ELR (cell line): Measurements from ENCODE around the gene EIF4E3.

ENCODE experiments used
- DNase-seq: peaks from one replicate; pipeline ENCODE4 v3.0.0-alpha.2; 2015; ENCODE audit warnings: low read depth

Gene EIF4E3

DNA sequence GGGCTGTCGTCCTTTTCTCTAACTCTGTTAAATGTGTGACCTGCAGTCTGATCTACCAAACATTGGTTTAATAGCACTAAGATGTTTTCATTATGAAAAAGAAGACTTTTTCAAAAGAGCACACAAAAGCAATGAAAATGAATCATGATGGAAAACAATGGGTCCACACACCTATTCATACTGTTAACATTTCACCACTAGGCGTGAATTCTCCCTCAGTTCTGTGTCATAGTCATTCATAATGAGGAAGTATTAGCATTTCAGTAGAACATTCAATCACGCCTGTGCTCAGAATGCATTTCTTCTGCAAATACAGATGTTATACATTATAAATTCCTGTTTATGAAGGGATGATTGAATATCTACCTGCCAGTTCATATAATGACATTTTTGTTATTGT is 35.9 kb downstream of the EIF4E3 start:
- no peak for DNase-seq

DNA sequence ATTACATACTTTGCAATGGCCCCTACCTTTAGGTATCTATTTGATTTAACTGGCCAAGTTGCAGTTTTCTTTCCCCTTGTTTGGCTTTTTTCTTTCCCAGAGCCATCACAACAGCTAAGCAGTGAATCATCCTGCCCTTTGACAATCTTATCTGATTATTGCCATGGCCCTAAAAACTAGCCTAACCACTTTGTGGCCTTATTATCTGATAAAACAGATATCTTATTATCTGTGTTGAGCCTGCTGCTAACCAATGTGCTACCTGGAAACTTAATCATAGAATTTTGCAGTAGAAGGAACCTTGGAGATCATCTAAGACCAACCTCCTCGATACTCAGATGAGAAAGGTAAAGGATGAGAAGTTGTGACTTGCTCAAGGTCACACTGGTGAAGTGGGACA is 37.1 kb downstream of the EIF4E3 start:
- DNase-seq: peak; percentile 18

DNA sequence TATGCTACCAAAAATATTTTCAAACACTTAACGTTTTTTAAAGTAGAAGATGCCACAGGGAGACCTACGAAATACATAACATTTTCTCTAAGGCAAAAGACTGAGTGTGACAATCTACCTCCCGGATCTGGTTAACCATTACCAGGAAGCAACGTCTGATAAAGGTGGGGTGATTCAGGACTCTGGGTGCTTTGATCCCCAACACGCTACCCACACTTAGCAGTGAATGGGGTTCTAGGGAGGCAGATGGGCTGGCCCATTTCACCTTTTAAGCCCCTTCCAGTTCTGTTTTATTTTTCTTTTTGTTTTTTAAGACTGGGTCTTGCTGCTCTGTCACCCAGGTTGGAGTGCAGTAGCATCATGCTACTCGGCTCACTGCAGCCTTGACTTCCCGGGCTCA is 39.5 kb downstream of the EIF4E3 start:
- DNase-seq: no peak

DNA sequence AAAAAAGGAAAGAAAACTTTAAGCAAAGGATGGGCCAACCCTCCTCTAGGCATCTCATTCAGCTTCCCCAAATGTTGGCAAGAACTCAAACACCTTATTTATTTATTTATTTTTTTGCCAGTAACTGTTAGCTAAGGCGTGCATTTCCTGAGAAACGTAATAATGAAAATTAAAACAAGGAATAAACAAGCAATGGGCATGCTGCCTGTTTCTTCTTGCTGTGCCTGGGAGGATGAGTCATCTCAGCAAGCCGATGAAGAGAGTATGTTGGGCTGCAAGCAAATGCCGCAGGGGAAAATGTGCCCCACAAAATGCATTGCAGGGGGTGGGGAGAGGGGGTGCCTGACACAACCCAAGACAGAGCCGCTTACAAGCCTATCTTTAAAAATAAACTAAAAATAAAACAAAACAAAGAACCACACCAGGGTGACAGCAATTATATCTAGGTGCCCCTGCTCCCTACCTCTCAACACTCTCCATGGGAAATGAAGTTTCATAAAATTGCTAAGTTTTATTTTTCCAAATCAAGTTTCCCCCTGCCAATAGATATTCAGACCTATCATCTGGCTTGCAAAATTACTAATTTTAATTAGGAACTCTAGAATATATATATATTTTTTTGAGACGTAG is 40.3 kb downstream of the EIF4E3 start:
- DNase-seq: peak; percentile 77

DNA sequence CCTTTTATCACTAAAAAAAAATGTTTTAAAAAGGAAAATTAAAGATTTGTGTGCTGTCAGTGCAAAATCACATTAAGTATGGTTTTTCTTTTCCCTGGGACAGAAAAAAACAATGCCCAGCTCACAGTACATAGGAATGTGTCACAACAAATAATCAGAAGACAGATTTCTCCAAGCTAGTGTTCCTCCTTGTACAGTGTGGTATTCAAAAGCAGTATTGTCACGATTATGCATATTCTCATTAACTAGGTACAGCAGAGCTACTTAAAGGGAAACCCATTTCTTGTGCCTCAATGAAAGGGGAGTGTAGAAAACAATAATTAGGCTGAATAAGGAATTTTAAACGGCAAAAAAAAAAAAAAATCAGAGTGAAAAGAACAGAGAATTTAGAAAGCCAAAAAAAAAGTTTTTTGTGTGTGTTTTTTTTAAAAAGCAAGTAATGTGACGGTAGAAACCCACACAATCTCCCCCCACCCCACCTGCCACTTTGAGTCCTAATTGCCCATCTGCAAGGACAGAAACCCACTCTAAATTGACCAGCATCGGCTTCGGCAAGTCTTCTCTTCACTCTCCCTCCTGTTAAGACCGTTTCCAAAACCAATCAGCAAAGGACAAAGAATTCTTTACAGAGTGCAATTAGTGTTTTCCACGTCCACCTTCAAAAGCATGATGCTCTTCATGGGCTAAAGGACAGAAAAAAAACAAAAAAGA is 41.0 kb downstream of the EIF4E3 start:
- no peak for DNase-seq

DNA sequence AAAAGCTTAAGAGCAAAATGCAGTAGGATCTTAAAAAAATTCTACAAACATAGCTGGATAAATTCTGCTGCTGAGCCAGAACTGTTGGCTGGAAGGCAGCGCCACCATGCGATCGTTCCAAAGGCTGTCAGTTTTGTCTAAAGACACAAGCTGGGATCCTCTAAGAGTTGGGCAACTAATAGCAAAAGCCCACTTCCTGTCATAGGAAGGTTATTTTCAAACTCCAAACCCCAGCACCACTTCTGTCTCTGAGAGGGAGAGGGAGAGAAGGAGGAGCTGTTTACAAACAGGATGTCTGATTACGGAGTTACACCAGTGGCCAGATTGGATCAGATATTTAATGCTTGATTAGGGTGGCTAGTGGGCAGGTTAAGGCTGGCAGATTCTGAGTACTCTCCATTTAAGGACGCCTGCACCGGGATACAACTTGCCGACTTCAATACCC is 44.0 kb downstream of the EIF4E3 start:
- DNase-seq: peak; percentile 70

DNA sequence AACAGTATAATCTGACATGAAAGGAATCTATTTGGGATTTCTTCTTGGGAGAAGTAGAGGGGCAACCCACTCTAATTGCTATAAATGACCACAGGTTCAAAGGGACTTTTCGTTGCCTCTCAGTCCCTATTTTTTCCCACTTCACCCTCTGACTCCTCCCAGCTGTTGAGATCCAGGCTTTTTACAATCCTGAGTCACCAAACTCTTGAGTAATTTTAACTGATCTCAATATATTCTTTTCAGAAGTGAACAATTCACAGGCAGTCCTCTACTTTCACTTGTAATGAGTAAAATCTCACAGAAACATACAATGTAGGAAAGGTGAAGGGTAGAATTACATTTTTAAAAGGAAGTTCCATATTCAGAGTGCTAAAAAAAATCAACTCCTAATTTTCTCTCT is 44.6 kb downstream of the EIF4E3 start:
- peak; percentile 73 for DNase-seq

DNA sequence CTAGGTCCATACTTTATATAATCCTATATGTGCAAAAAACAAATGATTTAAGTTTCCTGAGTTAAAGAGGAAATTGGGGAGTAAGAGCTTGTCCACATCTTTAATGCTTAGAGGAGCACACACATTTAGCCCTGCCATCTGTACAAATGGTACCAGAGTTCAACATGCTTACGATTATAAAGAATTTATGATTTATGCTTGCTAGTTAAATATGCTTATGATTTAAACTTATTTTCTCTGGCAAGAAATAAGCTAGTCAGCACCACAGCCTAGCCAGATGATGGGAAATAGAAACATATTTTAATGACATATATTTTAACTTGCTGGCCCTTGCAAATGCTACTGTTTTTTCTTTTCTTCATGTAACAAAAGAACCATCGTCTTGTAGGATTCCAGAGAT is 48.3 kb downstream of the EIF4E3 start:
- no peak for DNase-seq

DNA sequence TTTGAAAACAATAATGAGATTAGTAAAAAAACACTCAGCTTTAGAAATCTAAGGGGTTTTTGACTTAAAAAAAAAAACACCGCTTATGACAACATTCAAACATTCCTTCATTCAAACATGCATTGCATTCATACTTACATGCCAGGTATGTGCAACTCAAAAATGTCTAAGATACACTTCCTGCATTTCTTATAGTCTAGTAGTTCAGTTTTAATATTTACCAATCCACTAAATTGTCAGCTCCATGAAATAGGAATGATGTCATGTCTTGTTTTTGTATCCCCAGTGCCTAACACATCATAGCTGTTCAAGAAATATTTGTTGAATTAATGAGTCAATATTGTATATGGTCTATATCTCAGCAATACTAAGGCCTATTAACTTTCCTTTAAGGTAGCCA is 51.7 kb downstream of the EIF4E3 start:
- no peak for DNase-seq

DNA sequence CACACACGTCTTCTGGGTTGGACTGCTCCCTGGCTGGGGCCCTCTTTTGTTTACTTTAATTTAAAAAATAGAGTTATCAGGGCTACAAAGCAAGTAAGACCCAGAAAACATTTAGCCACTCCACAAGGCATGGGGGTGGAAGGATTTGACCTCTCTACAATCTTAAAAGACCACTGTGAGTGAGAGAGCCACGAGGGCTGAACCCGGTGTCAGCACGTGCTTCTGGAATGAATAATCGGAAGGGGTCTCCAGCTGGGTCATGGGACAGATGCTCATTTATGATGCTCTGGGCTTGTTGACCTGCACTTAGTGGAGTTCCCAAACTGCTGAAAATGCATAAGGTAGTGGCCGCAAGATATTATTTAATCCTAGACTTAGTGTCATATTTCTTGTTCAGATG is 52.4 kb downstream of the EIF4E3 start:
- DNase-seq: no peak

DNA sequence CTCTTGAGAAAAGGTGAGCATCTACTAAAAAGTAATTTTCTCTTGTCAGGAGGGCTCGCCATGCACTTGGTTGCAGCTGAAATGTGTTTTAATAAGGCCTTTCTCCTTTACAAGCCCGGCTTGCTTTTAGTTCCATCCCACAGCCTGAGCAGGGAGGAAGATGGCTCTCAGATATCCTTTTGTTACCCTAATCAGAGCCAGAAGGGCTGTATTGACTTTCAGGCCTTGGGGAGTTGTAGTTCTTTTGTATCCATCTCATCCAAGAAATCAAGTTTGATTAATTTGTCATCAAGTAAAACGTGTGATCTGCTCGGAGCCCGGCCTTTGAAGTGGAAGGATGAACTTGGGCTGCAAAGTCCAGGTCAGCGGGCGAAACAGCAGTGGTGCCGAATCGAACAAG is 52.9 kb downstream of the EIF4E3 start:
- DNase-seq: no peak

DNA sequence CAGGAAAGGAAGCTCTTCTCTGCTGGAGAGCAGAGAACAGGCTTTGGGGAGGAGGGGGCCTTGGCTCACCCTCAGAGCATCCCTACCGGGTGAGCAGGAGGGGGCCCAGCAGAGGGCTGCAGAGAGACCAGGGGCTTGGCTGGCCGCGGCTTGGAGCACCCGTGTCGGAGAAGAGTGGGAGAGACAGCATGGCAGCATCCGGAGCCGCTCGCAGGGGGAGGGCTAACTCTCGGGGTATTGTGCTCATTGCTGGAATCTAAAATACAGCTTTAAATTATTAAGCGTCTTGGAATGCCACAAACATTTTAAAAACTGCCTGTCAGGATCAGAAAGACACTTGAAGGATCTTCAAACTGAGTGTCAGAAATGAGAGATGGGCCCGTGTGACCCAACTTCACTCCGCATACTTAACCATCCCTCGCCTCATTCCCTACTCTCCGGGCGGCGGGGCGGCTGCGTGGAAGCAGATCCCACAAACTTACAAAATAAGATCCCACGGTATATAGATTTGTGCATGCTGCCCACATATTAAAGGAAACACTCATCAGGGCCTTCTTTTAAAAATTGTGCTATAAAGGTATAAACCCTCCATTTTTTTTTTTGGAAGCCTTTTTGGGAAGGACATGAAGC is 53.9 kb downstream of the EIF4E3 start:
- DNase-seq: no peak

DNA sequence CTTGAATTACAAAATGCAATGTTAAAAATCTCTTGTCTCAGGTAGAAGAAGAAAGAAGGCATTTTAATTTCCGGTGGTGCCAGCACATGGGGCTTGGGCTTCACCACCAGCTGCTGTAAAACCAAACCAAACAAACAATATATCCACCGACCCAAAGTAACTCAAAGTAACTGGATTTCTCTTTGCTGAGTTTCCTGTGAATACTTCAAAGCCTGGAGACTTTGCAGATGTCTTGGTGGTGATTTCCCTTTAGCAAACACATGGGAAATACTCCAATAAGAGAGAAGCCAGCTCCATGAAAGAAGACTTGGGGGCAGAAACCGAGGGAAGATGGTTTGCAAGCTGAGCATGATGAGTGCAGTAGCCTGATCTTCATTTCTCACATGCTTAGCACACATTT is 62.6 kb downstream of the EIF4E3 start:
- DNase-seq: no peak

DNA sequence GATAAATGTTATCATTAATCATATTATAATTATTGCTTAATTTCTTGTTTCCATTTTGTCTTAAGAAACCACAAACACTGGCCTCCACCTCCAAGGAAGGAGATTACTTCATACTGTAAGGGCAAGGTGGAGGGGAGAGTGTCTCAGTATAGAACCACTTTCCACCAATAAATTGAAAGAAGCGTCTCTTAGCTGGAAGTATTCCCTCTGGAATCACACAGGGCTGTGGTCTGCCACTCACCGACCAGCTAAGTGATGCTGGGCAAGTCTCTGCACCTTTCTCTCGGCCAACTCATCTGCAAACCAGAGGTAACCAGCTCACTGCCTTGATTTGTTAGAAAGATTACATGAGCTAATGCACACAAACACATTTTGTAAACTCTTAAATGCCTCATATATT is 63.1 kb downstream of the EIF4E3 start:
- no peak for DNase-seq

DNA sequence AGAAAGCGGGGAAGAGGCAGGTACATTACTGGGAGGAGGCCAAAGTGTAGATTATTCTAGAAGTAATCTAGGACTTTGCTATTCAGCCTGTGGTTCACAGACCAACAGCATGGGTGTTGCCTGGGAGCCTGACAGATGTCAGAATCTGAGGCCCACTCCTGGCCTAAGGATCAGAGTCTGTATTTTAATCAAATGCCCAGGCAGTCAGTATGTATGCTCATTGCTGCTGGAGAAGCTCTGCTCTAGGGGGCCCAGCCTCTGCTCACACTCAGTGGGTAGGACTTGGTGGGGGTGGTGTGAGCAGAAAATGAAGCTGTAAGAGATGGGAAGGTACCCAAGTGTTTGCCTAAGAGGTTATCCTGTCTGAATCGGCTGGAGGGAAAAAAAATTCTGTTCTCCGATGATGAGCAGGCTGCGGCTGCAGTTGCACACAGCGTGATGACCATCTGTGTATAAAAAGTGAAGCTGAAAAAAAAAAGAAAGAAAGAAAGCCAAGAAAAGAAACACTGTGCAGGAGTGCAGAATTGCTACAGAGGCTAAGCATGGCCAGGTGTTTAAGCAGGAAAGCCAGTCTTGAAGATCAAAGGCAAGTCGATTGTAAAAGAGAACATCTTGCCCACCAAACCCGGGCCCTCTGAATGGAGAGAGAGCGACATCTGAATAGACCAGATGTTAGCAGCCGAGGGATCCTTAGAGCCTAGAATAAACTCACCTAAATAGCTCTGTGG is 65.2 kb downstream of the EIF4E3 start:
- no peak for DNase-seq

DNA sequence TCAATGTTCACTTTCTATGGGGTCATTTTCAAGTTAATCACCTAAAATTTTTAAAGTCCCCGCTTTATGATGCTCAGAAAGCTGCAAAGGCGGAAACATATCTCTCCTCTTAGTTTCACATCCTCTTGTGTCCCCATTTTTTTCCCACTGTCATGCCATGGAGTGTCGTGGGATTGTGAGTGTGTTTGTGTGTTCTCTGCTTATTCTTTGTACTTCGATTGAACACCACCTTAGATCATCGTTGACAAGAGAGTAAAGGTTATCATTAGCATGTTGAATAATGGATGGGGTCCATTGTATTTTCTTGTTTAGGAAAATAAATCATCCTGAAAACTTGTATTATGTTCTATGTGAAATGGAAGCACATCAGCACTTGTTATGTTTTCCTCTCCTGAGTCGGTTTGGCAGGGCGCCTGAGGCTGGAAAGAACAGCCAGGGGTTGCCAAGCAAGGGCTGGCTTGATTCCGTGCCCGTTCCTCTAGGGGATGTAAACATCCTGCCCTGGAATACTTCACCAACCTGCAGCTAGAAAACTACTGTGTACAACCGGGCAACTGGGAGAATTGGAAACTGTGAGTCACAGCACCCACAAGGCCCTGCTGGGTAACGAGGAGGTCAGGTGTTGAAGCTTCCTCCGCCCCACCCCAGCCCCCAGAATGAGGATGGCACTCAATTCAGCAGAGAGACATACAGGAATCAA is 67.2 kb downstream of the EIF4E3 start:
- DNase-seq: no peak

DNA sequence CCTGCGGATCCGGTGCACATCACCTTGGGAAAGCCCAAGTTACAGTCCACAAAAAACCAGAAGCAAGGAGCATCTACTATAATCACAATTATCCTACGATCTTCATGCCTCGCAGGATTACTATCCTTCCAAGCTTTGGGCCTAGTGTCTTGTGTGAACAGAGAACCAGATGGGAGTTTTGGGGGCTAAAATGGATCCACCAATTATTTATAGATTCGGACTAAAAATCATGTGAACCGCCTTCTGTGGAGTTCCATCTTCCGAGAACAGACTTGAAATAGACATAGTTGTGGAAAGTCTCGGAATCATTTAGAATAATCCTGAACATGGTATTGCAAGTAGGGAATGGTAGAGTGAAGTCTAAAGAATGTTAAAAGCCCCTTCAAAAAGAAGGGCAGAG is 70.1 kb downstream of the EIF4E3 start:
- DNase-seq: no peak

DNA sequence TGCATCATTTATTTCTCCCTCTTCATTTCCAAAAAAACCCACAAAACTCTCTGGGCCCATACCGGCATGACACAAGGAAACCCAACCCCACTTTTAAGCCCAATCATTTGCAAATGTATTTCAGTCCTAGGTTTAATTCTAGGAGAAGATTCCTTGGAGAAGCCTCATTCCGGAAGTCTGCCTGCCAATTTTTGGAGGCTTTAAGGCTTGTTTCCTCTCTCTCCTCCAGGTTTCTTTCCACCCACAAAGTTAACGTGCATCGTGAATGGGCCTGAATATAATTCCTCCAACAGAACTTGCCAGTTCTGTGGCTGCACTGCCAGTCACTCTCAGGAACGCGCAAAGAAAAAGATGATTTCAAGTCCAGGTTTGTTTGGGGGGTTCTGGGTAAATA is 71.8 kb downstream of the EIF4E3 start:
- no peak for DNase-seq

DNA sequence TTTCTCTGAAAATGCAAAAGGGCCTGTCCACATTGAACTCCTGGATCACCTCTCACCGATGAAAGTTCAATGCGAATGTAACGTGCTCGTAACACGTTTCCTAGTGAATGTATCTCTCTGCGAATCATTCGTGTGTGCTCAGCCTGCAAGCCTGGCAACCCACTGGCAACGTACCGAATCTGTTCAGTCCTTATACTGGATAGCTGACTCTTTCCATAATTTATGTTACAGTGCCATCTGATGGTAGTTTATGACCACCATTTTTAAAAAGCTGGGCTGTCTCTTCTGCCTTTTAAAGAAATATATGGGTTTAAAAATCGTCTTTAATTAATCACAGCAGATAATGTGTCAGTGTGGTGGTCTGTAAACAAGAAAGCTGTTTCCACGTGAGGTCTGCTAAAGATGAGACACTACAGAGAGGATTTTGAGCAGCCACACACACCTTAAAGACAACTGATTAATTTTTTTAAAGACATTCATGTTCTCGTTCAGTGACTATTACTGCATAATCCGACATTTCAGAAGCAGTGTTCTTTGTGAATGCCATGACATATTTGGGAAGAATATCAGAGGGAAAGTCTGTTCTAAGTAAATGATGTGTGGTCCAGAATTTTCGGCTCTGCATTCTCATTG is 72.3 kb downstream of the EIF4E3 start:
- peak; percentile 59 for DNase-seq

DNA sequence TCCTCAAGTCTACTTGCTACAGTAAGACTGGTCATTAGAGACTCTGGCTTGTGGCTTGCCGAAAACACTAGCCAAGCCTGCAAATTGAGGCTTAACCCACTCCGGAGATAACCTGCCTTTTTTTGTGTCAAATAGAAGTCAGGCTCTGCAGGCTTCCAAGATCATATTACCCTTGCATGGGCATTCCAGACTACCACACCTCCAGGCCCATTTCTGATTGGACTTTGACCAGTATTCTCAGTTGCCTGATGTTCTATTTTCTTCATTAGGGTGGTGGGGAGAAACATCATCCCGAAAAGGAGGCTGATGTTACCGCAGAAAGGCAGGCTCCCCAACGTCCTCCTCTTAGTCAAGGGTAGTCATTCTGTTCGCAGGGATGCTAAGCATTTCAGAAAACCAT is 73.6 kb downstream of the EIF4E3 start:
- no peak for DNase-seq

DNA sequence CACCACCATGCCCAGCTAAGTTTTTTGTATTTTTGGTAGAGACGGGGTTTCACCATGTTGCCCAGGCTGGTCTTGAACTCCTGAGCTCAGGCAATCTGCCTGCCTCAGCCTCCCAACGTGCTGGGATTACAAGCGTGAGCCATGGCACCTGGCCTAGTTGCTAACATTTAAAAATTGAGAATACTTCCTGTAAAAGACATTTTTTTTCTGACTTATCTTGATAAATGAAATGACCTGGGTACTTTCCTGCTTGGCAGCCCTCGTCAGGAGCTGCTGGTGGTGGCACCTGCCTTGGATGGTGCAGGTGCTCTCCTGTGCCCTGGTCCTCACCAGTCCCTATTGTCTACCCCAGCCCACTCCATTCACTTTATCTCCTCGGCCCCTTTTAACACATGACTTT is 74.8 kb downstream of the EIF4E3 start:
- DNase-seq: no peak

DNA sequence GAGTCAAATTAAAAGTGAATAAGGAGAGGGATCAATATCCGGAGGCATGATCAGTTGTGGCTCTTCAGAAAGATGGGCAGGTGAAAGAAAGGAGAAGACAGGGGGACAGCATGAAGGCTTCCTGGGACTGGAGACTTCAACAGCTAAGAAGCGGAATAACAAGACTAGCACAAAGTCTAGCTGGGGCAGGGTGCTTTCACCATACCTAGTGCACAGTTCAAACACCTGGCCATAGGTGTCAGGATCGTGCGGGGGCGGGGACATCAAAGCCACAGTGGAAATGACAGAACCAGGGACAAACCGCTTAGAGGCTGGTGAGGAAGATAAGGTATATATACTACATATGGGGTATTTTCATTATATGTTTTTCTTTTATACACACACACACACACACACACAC is 75.4 kb downstream of the EIF4E3 start:
- DNase-seq: no peak
